ENCODE data around the gene CPLX1. TPM values are rescaled to one million over a fixed set of nuclear protein-coding genes. Genes with fewer than 3 reads are reported as not detected.

CPLX1 gene
- total RNA-seq, 1 experiment from 2014 or later: 3.5 TPM

GRCh38 chr4:822361-823175 is 3.4 kb downstream of the CPLX1 start (continued):
- TF ChIP-seq PRDM15 (CRISPR knock-in tag; IDR thresholded peaks at IDR 0.05) (no peak), HMGXB4 (CRISPR knock-in tag; IDR thresholded peaks at IDR 0.05) (no peak), MXD4 (CRISPR knock-in tag; IDR thresholded peaks at IDR 0.05; ENCODE audit: borderline replicate concordance) (no peak)

GRCh38 chr4:821631-822030 is 4.3 kb downstream of the CPLX1 start:
- no peak for TF ChIP-seq ZSCAN18 (CRISPR knock-in tag; IDR thresholded peaks at IDR 0.05)
- no peak for TF ChIP-seq CTCF (IDR thresholded peaks at IDR 0.05)
- no peak for TF ChIP-seq FOXJ3 (CRISPR knock-in tag; IDR thresholded peaks at IDR 0.05; ENCODE audit: borderline replicate concordance)
- no peak for TF ChIP-seq CREM (CRISPR knock-in tag; IDR thresholded peaks at IDR 0.05)
- TF ChIP-seq TCF7 (CRISPR knock-in tag; IDR thresholded peaks at IDR 0.05; ENCODE audit: low read depth): no peak
- no peak for TF ChIP-seq ZNF416 (CRISPR knock-in tag; IDR thresholded peaks at IDR 0.05)
- no peak for TF ChIP-seq ZNF532 (CRISPR knock-in tag; IDR thresholded peaks at IDR 0.05; ENCODE audit: borderline replicate concordance)
- H3K36me3 Mint-ChIP-seq: no peaks in the 10 kb centered on the region
- DNase-seq (ENCODE audit: low spot score): no peak
- H3K9me3 Mint-ChIP-seq: no peaks in the 10 kb centered on the region
- POLR2A ChIA-PET: no interaction called here
- no peak overlapping the region for H3K27ac Mint-ChIP-seq
- peaks cover 84% of the 10 kb centered on the region for H3K27me3 Mint-ChIP-seq (ENCODE audit: low read depth)
- no peaks in the 10 kb centered on the region for H3K4me1 Mint-ChIP-seq
- CTCF ChIA-PET: no interaction called here
- no peak for ATAC-seq
- H3K4me3 Mint-ChIP-seq: no peak overlapping the region
